ENCODE results near the gene AP1AR. TPM values are rescaled to one million over a fixed set of nuclear protein-coding genes. Genes with fewer than 3 reads are reported as not detected.

The AP1AR gene
- total RNA-seq, 1 donor from 2014 or later = 7.0 TPM

- Histone ChIP-seq H3K4me1 (no peaks in the 10 kb centered on the region), H3K4me3 (no peak overlapping the region), H3K9me3 (no peaks in the 10 kb centered on the region), H3K36me3 (no peaks in the 10 kb centered on the region), H3K27ac (no peak overlapping the region), H3K27me3 (no peaks in the 10 kb centered on the region)
- no peak for TF ChIP-seq CTCF (IDR thresholded peaks at IDR 0.05)
- DNase-seq (ENCODE audit: low spot score in 2 of 2) = no peak
- intact Hi-C loops (cut with DNase I) = no loop called here
Observed at GRCh38 chr4:112185740-112186670, 45.6 kb upstream of the AP1AR start.

GRCh38 chr4:112189754-112190153 lies 41.8 kb upstream of the AP1AR start:
- H3K27ac ChIP-seq = no peak overlapping the region
- no peaks in the 10 kb centered on the region for H3K9me3 ChIP-seq
- no peaks in the 10 kb centered on the region for H3K27me3 ChIP-seq
- intact Hi-C loops (cut with DNase I) = no loop called here
- TF ChIP-seq CTCF (IDR thresholded peaks at IDR 0.05) = no peak
- no peaks in the 10 kb centered on the region for H3K4me1 ChIP-seq
- no peak for DNase-seq (ENCODE audit: low spot score in 2 of 2)
- no peak overlapping the region for H3K4me3 ChIP-seq
- H3K36me3 ChIP-seq = no peaks in the 10 kb centered on the region

GRCh38 chr4:112190684-112191083 lies 40.9 kb upstream of the AP1AR start:
- Histone ChIP-seq H3K36me3 (no peaks in the 10 kb centered on the region), H3K27me3 (no peaks in the 10 kb centered on the region), H3K9me3 (no peaks in the 10 kb centered on the region), H3K4me1 (no peaks in the 10 kb centered on the region), H3K4me3 (no peak overlapping the region), H3K27ac (no peak overlapping the region)
- DNase-seq (ENCODE audit: low spot score in 2 of 2) = no peak
- TF ChIP-seq CTCF (IDR thresholded peaks at IDR 0.05) = no peak
- intact Hi-C loops (cut with DNase I) = no loop called here

- Histone ChIP-seq H3K4me1 (no peaks in the 10 kb centered on the region), H3K27me3 (no peaks in the 10 kb centered on the region), H3K36me3 (no peaks in the 10 kb centered on the region), H3K27ac (no peak overlapping the region), H3K4me3 (no peak overlapping the region), H3K9me3 (no peaks in the 10 kb centered on the region)
- TF ChIP-seq CTCF (IDR thresholded peaks at IDR 0.05) = no peak
- intact Hi-C loops (cut with DNase I) = no loop called here
- no peak for DNase-seq (ENCODE audit: low spot score in 2 of 2)
Observed at GRCh38 chr4:112196461-112196860, 35.1 kb upstream of the AP1AR start.

GRCh38 chr4:112199041-112199440 lies 32.5 kb upstream of the AP1AR start:
- no peaks in the 10 kb centered on the region for H3K27me3 ChIP-seq

More at GRCh38 chr4:112199041-112199440, 32.5 kb upstream of the AP1AR start:
- Histone ChIP-seq H3K27ac (no peak overlapping the region), H3K9me3 (no peaks in the 10 kb centered on the region), H3K36me3 (no peaks in the 10 kb centered on the region), H3K4me3 (no peak overlapping the region), H3K4me1 (no peaks in the 10 kb centered on the region)
- DNase-seq (ENCODE audit: low spot score in 2 of 2) = no peak
- no peak for TF ChIP-seq CTCF (IDR thresholded peaks at IDR 0.05)
- intact Hi-C loops (cut with DNase I) = no loop called here

Data from ascending aorta (tissue), 2 donors.